Type B pancreatic cell (in vitro differentiated cells): ENCODE results near the gene SMAD7. TPM values are rescaled to one million over a fixed set of nuclear protein-coding genes. Genes with fewer than 3 reads are reported as not detected.

Experiments
- DNase-seq: peaks from one replicate; pipeline ENCODE4 v3.0.0; 2021; ENCODE audit warnings: mixed read lengths; ENCODE audit not compliant: unreplicated experiment; ENCODE audit errors: extremely low spot score
- H3K27ac Mint-ChIP-seq: 2 replicates; pipeline ENCODE4 v1.8.0; 2021; ENCODE audit warnings: mild to moderate bottlenecking, mixed read lengths
- H3K27me3 Mint-ChIP-seq: 2 replicates; pipeline ENCODE4 v1.8.0; 2021; ENCODE audit warnings: mixed read lengths
- H3K36me3 Mint-ChIP-seq: 2 replicates; pipeline ENCODE4 v1.8.0; 2021; ENCODE audit warnings: mixed read lengths
- H3K4me1 Mint-ChIP-seq: one replicate; pipeline ENCODE4 v1.8.0; 2021; ENCODE audit warnings: mixed read lengths; ENCODE audit not compliant: unreplicated experiment
- H3K4me3 Mint-ChIP-seq: 2 replicates; pipeline ENCODE4 v1.8.0; 2021; ENCODE audit warnings: mild to moderate bottlenecking, mixed read lengths
- H3K9me3 Mint-ChIP-seq: 2 replicates; pipeline ENCODE4 v1.8.0; 2021; ENCODE audit warnings: mixed read lengths
- total RNA-seq: library from RNA; stranded (reverse); gene quantifications from 2 replicates; pipeline ENCODE4 v1.2.1, GENCODE V29; 2021; ENCODE audit warnings: low replicate concordance
- TF ChIP-seq, protein P1 (sequence below): fragments of 200-600 bp; sonication (generic); conservative IDR thresholded peaks from 2 replicates; pipeline ENCODE4 v1.5.0; 2021; ENCODE audit warnings: antibody characterized with exemption, mild to moderate bottlenecking

Gene SMAD7
- total RNA-seq, 1 donor from 2014 or later: 17.8 TPM

DNA sequence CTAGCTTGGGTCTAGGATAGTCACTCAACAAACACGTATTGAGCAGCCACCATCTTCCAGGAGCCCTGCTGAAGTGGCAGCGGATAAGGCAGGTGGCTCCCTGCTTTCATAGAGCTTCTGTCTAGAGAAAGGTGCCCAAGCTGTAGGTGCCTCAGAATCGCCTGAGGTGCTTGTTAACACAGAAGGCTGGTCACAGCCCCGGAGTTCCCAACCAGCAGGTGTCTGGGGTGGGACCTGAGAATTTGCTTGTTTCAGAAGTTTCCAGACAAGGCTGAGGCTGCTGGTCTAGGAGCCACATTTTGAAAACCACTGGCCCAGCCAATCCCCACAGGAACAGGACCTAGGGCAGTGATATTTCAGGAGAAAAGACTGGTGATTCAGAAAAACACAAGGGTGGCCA, 45.3 kb upstream of the SMAD7 start:
- TF ChIP-seq, protein P1, sequence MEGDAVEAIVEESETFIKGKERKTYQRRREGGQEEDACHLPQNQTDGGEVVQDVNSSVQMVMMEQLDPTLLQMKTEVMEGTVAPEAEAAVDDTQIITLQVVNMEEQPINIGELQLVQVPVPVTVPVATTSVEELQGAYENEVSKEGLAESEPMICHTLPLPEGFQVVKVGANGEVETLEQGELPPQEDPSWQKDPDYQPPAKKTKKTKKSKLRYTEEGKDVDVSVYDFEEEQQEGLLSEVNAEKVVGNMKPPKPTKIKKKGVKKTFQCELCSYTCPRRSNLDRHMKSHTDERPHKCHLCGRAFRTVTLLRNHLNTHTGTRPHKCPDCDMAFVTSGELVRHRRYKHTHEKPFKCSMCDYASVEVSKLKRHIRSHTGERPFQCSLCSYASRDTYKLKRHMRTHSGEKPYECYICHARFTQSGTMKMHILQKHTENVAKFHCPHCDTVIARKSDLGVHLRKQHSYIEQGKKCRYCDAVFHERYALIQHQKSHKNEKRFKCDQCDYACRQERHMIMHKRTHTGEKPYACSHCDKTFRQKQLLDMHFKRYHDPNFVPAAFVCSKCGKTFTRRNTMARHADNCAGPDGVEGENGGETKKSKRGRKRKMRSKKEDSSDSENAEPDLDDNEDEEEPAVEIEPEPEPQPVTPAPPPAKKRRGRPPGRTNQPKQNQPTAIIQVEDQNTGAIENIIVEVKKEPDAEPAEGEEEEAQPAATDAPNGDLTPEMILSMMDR: no peak
- no peak for DNase-seq
- no peaks in the 10 kb centered on the region for H3K36me3 Mint-ChIP-seq
- peaks cover 5% of the 10 kb centered on the region for H3K27me3 Mint-ChIP-seq
- H3K27ac Mint-ChIP-seq: no peak overlapping the region
- H3K4me1 Mint-ChIP-seq: peaks cover 41% of the 10 kb centered on the region
- no peak overlapping the region for H3K4me3 Mint-ChIP-seq
- H3K9me3 Mint-ChIP-seq: no peaks in the 10 kb centered on the region

DNA sequence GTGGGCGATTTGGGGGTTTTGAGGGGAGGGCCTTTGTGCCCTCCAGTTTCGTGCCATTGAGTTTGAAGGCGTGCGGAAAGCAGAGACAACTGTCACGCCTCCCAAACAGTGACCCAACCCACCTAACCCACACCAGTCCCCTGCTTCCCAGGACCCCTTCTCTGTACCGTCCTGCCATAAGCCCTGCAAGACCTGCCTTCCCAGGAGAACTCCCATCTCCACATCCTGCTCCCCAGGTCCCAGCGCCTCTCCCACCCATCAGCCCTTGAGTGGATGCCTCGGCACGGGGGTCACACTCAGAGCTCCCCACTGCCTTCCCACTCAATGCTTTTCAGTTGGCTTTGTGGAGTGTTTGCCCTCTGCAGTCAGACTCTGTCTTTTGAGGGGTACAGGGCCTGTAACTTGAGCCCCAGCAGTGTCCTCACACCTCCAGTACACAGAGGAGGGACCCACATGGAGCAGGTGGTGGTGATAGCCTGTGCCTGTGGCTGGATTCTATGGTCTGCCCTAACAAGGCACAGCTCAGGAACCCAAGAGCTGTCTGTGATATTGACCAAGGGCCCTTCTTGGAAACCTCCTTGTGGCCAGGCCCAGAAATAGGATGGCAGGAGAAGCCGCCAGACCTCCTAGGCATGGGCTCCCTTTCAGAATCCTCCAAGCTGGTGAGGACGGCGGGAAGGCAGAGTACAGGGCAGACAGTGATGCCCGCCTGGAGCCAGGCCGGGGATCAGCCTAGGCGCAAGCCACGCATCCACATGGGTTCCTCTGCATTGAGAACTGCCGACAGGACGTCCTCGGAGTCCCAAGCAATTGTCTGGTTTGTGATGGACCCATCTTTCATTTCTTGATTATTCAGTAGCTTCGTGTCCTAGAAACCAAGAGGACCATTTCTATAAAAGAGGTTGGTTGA, 44.4 kb upstream of the SMAD7 start:
- TF ChIP-seq, protein P1: no peak
- peaks cover 5% of the 10 kb centered on the region for H3K27me3 Mint-ChIP-seq
- peaks cover 46% of the 10 kb centered on the region for H3K4me1 Mint-ChIP-seq
- DNase-seq: no peak
- H3K27ac Mint-ChIP-seq: peak overlapping the region; percentile 77
- H3K4me3 Mint-ChIP-seq: no peak overlapping the region
- H3K9me3 Mint-ChIP-seq: no peaks in the 10 kb centered on the region
- no peaks in the 10 kb centered on the region for H3K36me3 Mint-ChIP-seq

DNA sequence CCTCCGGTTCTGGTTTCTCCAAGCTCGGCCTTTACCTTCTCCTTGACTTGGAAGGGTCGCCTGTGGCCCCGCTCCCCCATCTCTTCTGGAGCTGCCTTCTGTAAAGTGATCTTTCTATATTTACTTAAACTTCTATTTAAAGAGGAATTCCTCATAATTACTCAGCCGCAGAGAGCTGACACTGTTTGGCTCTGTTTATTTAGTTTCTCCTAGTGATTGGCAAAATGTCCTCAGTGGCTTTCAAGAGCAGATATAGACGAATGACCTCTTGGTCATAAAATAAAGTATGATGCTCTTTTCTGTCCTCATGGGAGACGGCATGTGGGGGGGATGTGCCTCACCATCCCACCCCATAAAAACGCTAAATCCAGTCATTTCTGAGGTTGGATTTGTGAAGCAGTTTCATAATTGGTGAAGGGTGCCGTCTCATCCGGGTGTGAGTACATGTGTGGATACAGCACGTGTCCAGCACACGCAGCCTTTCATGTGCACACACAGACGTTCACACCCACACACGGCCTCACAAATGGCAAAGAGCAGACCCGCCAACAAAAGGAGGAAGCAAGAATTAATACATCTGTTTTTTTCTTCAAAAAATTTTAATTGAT, 43.4 kb upstream of the SMAD7 start:
- H3K9me3 Mint-ChIP-seq: no peaks in the 10 kb centered on the region
- peaks cover 5% of the 10 kb centered on the region for H3K27me3 Mint-ChIP-seq
- DNase-seq: no peak
- peak overlapping the region; percentile 77 for H3K27ac Mint-ChIP-seq
- H3K4me1 Mint-ChIP-seq: peaks cover 49% of the 10 kb centered on the region
- TF ChIP-seq, protein P1: no peak
- H3K4me3 Mint-ChIP-seq: no peak overlapping the region
- H3K36me3 Mint-ChIP-seq: no peaks in the 10 kb centered on the region

DNA sequence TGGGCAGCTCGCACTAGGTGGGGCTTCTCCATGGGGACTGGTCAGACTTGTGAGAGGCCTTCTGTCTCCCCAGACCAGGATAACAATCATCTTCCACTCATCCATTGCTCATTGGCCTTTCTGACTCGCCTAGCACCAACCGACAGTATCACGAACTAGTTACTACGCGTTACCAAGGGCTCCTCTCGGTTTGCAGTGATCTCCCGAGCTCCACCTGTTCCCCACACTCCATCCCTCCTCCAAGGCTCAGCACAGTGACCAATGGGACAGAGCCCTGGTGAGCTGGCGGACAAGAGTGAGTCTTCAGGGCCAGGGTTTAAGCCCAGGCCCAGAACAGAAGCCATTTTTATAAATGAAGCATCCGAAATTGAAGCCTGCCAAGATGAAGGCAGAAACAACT, 42.8 kb upstream of the SMAD7 start:
- DNase-seq: no peak
- H3K27ac Mint-ChIP-seq: peak overlapping the region; percentile 90
- H3K4me3 Mint-ChIP-seq: peak overlapping the region; percentile 13
- peaks cover 5% of the 10 kb centered on the region for H3K27me3 Mint-ChIP-seq
- TF ChIP-seq, protein P1: no peak
- peaks cover 48% of the 10 kb centered on the region for H3K4me1 Mint-ChIP-seq
- H3K9me3 Mint-ChIP-seq: no peaks in the 10 kb centered on the region
- no peaks in the 10 kb centered on the region for H3K36me3 Mint-ChIP-seq

DNA sequence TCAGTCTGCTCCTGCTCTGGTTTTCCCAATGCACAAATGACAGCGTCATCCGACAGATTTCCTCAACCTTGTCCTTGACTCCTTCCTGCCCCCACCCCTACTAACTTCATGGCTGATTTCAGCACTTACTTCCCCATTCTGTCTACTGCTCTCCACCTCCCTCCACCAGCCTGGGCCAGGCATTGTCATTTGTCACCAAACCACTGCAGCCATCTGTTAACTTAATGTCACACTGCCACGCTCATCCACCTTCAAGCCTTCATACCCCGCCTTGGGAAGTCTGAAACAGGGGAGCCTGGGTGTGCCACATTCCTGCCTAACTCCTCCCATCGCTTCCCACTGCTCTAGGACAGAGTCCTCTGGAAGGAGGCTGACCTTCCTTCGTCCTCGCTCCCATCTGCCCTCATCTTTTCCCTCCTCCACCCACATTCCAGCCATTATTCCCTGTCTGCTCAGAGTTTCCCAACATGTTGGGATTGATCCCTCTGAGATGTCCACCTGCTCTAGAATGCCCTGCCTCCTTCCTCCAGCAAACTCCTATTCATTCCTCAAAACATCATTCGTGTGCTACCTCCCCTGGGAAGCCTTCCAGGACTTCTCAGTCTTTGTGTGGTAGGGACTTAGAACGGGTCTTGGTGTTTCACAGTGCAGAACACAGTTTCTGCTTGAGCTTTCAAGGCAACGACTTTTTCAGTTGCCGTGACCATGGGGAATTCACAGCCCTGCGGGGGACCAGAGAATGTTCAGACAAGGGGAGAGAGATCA, 42.2 kb upstream of the SMAD7 start:
- Mint-ChIP-seq H3K27ac (peak overlapping the region; percentile 90), H3K4me1 (peaks cover 42% of the 10 kb centered on the region), H3K9me3 (no peaks in the 10 kb centered on the region), H3K27me3 (peaks cover 5% of the 10 kb centered on the region), H3K36me3 (no peaks in the 10 kb centered on the region), H3K4me3 (peak overlapping the region; percentile 36)
- TF ChIP-seq, protein P1: no peak
- DNase-seq: no peak
